HepG2 (cell line): Measurements from ENCODE around the gene TUT4. TPM values are rescaled to one million over a fixed set of nuclear protein-coding genes. Genes with fewer than 3 reads are reported as not detected.

ENCODE experiments used
- ATAC-seq: fragments of 200-7000 bp; cut with Tn5 transposase; 3 replicates; pipeline ENCODE4 v1.9.1; 2020; ENCODE audit warnings: mild to moderate bottlenecking, moderate library complexity
- BruUV-seq: library from RNA; stranded (reverse); fragments of 400-500 nt; replicated peaks from 2 replicates; lab custom pipeline; 2021; lab: Mats Ljungman, UMichigan
- CTCF ChIA-PET: fragments of 300-600 bp; formaldehyde crosslinking; extraction: SDS; loops from one replicate; lab custom pipeline; 2021; ENCODE audit warnings: low total read pairs, inconsistent platforms, low intra/inter-chr PET ratio; lab: Yijun Ruan, JAX
- POLR2A ChIA-PET: fragments of 350-600 bp; sonication (Branson Sonifier 250); formaldehyde crosslinking; loops from one replicate; lab custom pipeline; 2020; ENCODE audit warnings: antibody characterized with exemption, inconsistent platforms; lab: Yijun Ruan, JAX
- DNase-seq: peaks from one replicate; pipeline ENCODE4 v3.0.0-alpha.2; 2015; ENCODE audit warnings: low spot score
- FAIRE-seq: peaks from 3 replicates; lab custom pipeline; 2011; peaks lifted over from hg19 to GRCh38; lab: Jason Lieb, UNC
- H2AFZ ChIP-seq: one replicate; pipeline ENCODE4 v1.6.1; 2011; ENCODE audit warnings: low read length, inconsistent platforms
- H3K27ac ChIP-seq: fragments of 300-600 bp; 3 replicates; pipeline ENCODE4 v1.8.0; 2011; ENCODE audit warnings: mixed run types, mild to moderate bottlenecking, mixed read lengths, low read length, inconsistent platforms; ENCODE audit not compliant: insufficient read depth; ENCODE audit errors: extremely low read length
- H3K27me3 ChIP-seq, 2 experiments: fragments of 200-600 bp in 1 of 2; 2 replicates in 1 of 2; 3 replicates in 1 of 2; pipeline versions ENCODE4 v1.6.0 to v1.8.0; 2011; ENCODE audit warnings: low read length in 2 of 2, mild to moderate bottlenecking in 2 of 2, moderate library complexity in 2 of 2, inconsistent platforms in 1 of 2; ENCODE audit not compliant: insufficient read depth in 2 of 2, control insufficient read depth in 1 of 2
- H3K36me3 ChIP-seq, 2 experiments: fragments of 200-600 bp in 1 of 2; replicated peaks in 1 of 2; 2 replicates in 1 of 2; 3 replicates in 1 of 2; pipeline versions ENCODE4 v1.5.1 to v1.8.0; 2011; ENCODE audit warnings: low read length in 2 of 2, inconsistent platforms in 1 of 2; ENCODE audit not compliant: insufficient read depth in 2 of 2, control insufficient read depth in 1 of 2
- H3K4me1 ChIP-seq: 2 replicates; pipeline ENCODE4 v1.5.1; 2012; ENCODE audit warnings: low read length, inconsistent platforms; ENCODE audit not compliant: insufficient read depth
- H3K4me2 ChIP-seq: 2 replicates; pipeline ENCODE4 v1.6.0; 2011; ENCODE audit warnings: low read depth, low read length, inconsistent platforms
- H3K4me3 ChIP-seq, 3 experiments: fragments of 200-600 bp in 1 of 3; sonication (generic), shearing (Covaris generic) in 1 of 3; replicated peaks in 1 of 3; 2 replicates each; pipeline ENCODE4 v1.5.1; 2011 to 2016; ENCODE audit warnings: low read length in 3 of 3, inconsistent platforms in 2 of 3, low read depth in 2 of 3, mild to moderate bottlenecking in 2 of 3, control low read depth in 1 of 3, mixed read lengths in 1 of 3; ENCODE audit not compliant: insufficient read depth in 1 of 3
- H3K79me2 ChIP-seq: one replicate; pipeline ENCODE4 v1.6.1; 2011; ENCODE audit warnings: low read length, inconsistent platforms; ENCODE audit not compliant: insufficient read depth
- H3K9ac ChIP-seq: 2 replicates; pipeline ENCODE4 v1.6.0; 2011; ENCODE audit warnings: mild to moderate bottlenecking, low read depth, low read length, inconsistent platforms; ENCODE audit not compliant: insufficient read depth
- H3K9me3 ChIP-seq: 2 replicates; pipeline ENCODE4 v1.5.1; 2012; ENCODE audit warnings: mild to moderate bottlenecking, low read length
- H4K20me1 ChIP-seq: 2 replicates; pipeline ENCODE4 v1.6.0; 2011; ENCODE audit warnings: inconsistent platforms, mild to moderate bottlenecking, low read length, moderate library complexity; ENCODE audit not compliant: insufficient read depth
- FOXK1 ChIP-seq: sonication (generic); formaldehyde crosslinking; IDR thresholded peaks from 2 replicates; pipeline ENCODE4 v1.4.0; 2020; ENCODE audit warnings: low read depth, missing genetic modification reagents, borderline replicate concordance
- GABPA ChIP-seq, 2 experiments: IDR thresholded peaks; 2 replicates each; pipeline ENCODE4 v1.6.1; 2011 to 2016; ENCODE audit warnings: low read depth in 2 of 2, low read length in 1 of 2, missing biosample characterization in 1 of 2, missing genetic modification characterization in 1 of 2
- KLF16 ChIP-seq, 2 experiments: sonication (generic) in 1 of 2; formaldehyde crosslinking in 1 of 2; IDR thresholded peaks; 2 replicates each; pipeline versions ENCODE4 v1.6.1 to v1.8.0; 2016 to 2023; ENCODE audit warnings: missing genetic modification reagents in 2 of 2, missing compliant biosample characterization in 1 of 2
- KMT2A ChIP-seq: sonication (generic); formaldehyde crosslinking; IDR thresholded peaks from 2 replicates; pipeline ENCODE4 v1.4.0; 2020; ENCODE audit warnings: missing genetic modification reagents
- NFE2L2 ChIP-seq: fragments of 150-350 bp; IDR thresholded peaks from 2 replicates; pipeline ENCODE4 v1.6.1; 2014; ENCODE audit warnings: low read length
- NR0B2 ChIP-seq: sonication (generic); formaldehyde crosslinking; IDR thresholded peaks from 2 replicates; pipeline ENCODE4 v1.4.0; 2020; ENCODE audit warnings: mild to moderate bottlenecking, missing genetic modification reagents
- ZNF335 ChIP-seq: sonication (generic); formaldehyde crosslinking; IDR thresholded peaks from 2 replicates; pipeline ENCODE4 v1.4.0; 2020; ENCODE audit warnings: missing genetic modification reagents
- WGBS: methylation state at CpG from one replicate; pipeline ENCODE4 v1.1.6; 2017; ENCODE audit warnings: low lambda C conversion rate; 5-methylcytosine and 5-hydroxymethylcytosine counted together
- in situ Hi-C: cut with HindIII; loops from 2 replicates; pipeline ENCODE4 v1.10.0; 2017; ENCODE audit warnings: low pct_unique_long_range_greater_than_20kb; ENCODE audit not compliant: extremely low pct_ligation_motif_present
- intact Hi-C: fragments of 100-400 bp; cut with micrococcal nuclease; formaldehyde crosslinking; loops from one replicate; pipeline ENCODE4 v1.10.0; 2022; ENCODE audit not compliant: unreplicated experiment
- polyA plus RNA-seq, 8 experiments: library from polyadenylated mRNA; depleted of rRNA in 3 of 8; stranded (reverse) in 7 of 8; unstranded in 1 of 8; fragments of >200 nt; fragmentation: Illumina TruSeq in 4 of 8; extraction: Trizol in 4 of 8; gene quantifications; 2 replicates each; pipeline versions ENCODE4 v1.2.1 to v1.2.3, GENCODE V29; 2011 to 2016; ENCODE audit warnings: low read depth in 4 of 8, missing spikeins in 1 of 8, mixed read lengths in 1 of 8; ENCODE audit not compliant: insufficient read depth in 1 of 8
- total RNA-seq, 5 experiments: library from RNA; depleted of rRNA; stranded (reverse); fragments of >200 nt; fragmentation: Illumina TruSeq; extraction: Trizol; gene quantifications; 2 replicates each; pipeline ENCODE4 v1.2.3, GENCODE V29; 2016; ENCODE audit warnings: low read depth in 1 of 5
- TF ChIP-seq, protein P1 (sequence below): sonication (generic); formaldehyde crosslinking; conservative IDR thresholded peaks from 2 replicates; pipeline ENCODE4 v1.4.0; 2020; ENCODE audit warnings: missing genetic modification reagents

The TUT4 gene
- total and polyA plus RNA-seq, 2 of the 13 experiments (the other 11 are each of a cell fraction or from before 2014, with no cell fraction given), result 44.7 to 53.5 TPM

- ATAC-seq (no peak), FAIRE-seq (no peak), DNase-seq (no peak)
- H3K79me2 ChIP-seq, result no peaks in the 10 kb centered on the region
- no peak overlapping the region for H3K4me3 ChIP-seq
- WGBS, result 88% methylated on average over 1 of the region's 1 CpG
- H3K9ac ChIP-seq, result no peak overlapping the region
- BruUV-seq, result no TSS peak
- no peaks in the 10 kb centered on the region for H3K4me1 ChIP-seq
- no peak overlapping the region for H3K27ac ChIP-seq
- H3K4me2 ChIP-seq, result no peak overlapping the region
- H2AFZ ChIP-seq, result no peak overlapping the region
- TF ChIP-seq KMT2A (CRISPR knock-in tag), result no peak
- TF ChIP-seq, protein P1, sequence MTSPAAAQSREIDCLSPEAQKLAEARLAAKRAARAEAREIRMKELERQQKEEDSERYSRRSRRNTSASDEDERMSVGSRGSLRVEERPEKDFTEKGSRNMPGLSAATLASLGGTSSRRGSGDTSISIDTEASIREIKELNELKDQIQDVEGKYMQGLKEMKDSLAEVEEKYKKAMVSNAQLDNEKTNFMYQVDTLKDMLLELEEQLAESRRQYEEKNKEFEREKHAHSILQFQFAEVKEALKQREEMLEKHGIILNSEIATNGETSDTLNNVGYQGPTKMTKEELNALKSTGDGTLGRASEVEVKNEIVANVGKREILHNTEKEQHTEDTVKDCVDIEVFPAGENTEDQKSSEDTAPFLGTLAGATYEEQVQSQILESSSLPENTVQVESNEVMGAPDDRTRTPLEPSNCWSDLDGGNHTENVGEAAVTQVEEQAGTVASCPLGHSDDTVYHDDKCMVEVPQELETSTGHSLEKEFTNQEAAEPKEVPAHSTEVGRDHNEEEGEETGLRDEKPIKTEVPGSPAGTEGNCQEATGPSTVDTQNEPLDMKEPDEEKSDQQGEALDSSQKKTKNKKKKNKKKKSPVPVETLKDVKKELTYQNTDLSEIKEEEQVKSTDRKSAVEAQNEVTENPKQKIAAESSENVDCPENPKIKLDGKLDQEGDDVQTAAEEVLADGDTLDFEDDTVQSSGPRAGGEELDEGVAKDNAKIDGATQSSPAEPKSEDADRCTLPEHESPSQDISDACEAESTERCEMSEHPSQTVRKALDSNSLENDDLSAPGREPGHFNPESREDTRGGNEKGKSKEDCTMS, result no peak
- TF ChIP-seq NFE2L2, result no peak
- no peak for TF ChIP-seq GABPA (IDR thresholded peaks at IDR 0.05; ENCODE audit: low read depth, low read length)
- no peak for TF ChIP-seq GABPA (CRISPR knock-in tag; IDR thresholded peaks at IDR 0.05; ENCODE audit: low read depth)
- TF ChIP-seq KLF16 (CRISPR knock-in tag; IDR thresholded peaks at IDR 0.05), result no peak
- no peak for TF ChIP-seq NR0B2 (CRISPR knock-in tag)
- no peak for TF ChIP-seq FOXK1
- TF ChIP-seq ZNF335, result no peak
- CTCF ChIA-PET, result no interaction called here
- in situ Hi-C loops, result no loop called here
- H3K27me3 ChIP-seq, result no peaks in the 10 kb centered on the region
- POLR2A ChIA-PET, result interaction anchor here (1.4 kb wide), 1 partner anchor 48 kb away, joined by 3 read pairs; the partner anchor contains the start of gene TUT4
- H4K20me1 ChIP-seq, result 0 out of 2 replicates have a peak, but pooled peaks cover 3% of the 10 kb centered on the region
- H3K36me3 ChIP-seq, result peaks cover 3 to 31% of the 10 kb centered on the region in 2 experiments; a peak in 2 of 5 replicates
- H3K9me3 ChIP-seq, result no peaks in the 10 kb centered on the region
- intact Hi-C loops, result no loop called here
These were observed 48.2 kb downstream of the TUT4 start for GRCh38 chr1:52504720-52505119.
